Mucosa of descending colon (tissue), 3 donors: ENCODE results near the gene DLG1. TPM values are rescaled to one million over a fixed set of nuclear protein-coding genes. Genes with fewer than 3 reads are reported as not detected.

Source experiments
- ATAC-seq: fragments of 200-7000 bp; cut with Tn5 transposase; one replicate; pipeline ENCODE4 v1.9.1; 2020; ENCODE audit warnings: mild to moderate bottlenecking, moderate library complexity
- DNase-seq, 3 donors: peaks; one replicate each; pipeline ENCODE4 v3.0.0-alpha.2; 2020
- H3K36me3 ChIP-seq: fragments of 200-600 bp; one replicate; pipeline ENCODE4 v1.8.0; 2021; ENCODE audit warnings: low read depth, mild to moderate bottlenecking
- H3K4me1 ChIP-seq: fragments of 200-600 bp; one replicate; pipeline ENCODE4 v1.8.0; 2021; ENCODE audit warnings: low read depth, mild to moderate bottlenecking
- H3K4me3 ChIP-seq: fragments of 200-600 bp; one replicate; pipeline ENCODE4 v1.8.0; 2021; ENCODE audit warnings: mild to moderate bottlenecking
- H3K9me3 ChIP-seq: fragments of 200-600 bp; one replicate; pipeline ENCODE4 v1.8.0; 2021; ENCODE audit warnings: mild to moderate bottlenecking
- intact Hi-C, 2 donors: fragments of 100-400 bp; cut with DNase I in 1 of 2; cut with micrococcal nuclease in 1 of 2; formaldehyde crosslinking; loops; one replicate each; pipeline versions ENCODE4 v1.11.0 to v1.11.1; 2022; cut with DNase I, micrococcal nuclease
- total RNA-seq, 3 donors: library from RNA; stranded (reverse); fragmentation: NEBNext Ultra II Directional in 2 of 3; extraction: Animal tissue kit (Norgen Biotek cat#: 25700) in 2 of 3; gene quantifications; one replicate each; pipeline versions ENCODE4 v1.2.1 to v1.2.4, GENCODE V29; 2021 to 2023
- TF ChIP-seq, protein P1 (sequence below): fragments of 200-600 bp; IDR thresholded peaks from one replicate; pipeline ENCODE4 v1.8.0; 2022; ENCODE audit warnings: antibody characterized with exemption, mild to moderate bottlenecking
- donor health status: DM: no; HTN: no; CAD: no; lungs with moderate emphysema.
- donor health status: DM: no; HTN: no; CAD: no.
- donor health status: DM: no; HTN: yes; CAD: no.

The DLG1 gene
- total RNA-seq, 3 donors from 2014 or later, result 107 to 163 (median 134) TPM

DNA sequence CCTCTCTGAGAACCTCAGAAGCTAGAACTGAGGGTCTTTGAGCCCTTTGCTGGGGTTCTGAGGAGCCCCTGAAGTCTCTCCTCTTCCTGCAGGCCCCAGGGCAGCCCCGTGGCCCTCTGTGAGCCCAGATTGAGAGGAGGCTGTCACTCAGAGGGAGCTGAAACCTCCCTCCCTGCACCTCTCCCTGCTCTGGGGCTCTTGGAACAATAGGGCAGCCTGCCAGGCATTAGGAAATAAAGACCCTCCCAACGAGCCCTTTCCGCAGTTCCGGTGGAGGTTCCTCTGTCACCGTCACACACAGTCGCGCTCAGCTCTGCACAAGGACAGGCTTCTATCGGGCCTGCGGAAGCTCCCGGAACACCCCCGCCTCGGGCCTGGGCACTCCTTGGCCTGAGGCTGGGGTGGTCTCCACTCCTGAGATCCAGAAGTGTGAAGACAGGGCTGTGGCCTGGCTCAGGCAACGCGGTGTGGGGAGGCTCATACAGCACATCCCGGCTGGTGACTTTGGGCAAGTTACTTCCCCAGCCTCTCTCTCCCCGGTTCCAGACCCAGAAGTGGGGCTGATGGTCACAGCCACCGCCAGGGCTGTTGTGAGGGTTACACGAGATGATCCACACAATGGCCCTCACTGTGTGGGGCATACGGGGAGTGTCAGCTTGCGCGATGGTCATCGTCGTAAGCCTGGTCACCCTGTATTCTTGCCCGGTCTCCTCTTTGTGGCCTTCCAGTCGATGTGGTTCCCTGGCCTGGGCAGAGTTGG, 286.5 kb downstream of the DLG1 start:
- intact Hi-C loops, result no loop called here
- no peaks in the 10 kb centered on the region for H3K4me1 ChIP-seq
- TF ChIP-seq, protein P1, sequence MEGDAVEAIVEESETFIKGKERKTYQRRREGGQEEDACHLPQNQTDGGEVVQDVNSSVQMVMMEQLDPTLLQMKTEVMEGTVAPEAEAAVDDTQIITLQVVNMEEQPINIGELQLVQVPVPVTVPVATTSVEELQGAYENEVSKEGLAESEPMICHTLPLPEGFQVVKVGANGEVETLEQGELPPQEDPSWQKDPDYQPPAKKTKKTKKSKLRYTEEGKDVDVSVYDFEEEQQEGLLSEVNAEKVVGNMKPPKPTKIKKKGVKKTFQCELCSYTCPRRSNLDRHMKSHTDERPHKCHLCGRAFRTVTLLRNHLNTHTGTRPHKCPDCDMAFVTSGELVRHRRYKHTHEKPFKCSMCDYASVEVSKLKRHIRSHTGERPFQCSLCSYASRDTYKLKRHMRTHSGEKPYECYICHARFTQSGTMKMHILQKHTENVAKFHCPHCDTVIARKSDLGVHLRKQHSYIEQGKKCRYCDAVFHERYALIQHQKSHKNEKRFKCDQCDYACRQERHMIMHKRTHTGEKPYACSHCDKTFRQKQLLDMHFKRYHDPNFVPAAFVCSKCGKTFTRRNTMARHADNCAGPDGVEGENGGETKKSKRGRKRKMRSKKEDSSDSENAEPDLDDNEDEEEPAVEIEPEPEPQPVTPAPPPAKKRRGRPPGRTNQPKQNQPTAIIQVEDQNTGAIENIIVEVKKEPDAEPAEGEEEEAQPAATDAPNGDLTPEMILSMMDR, result no peak
- DNase-seq (no peak), ATAC-seq (no peak)
- no peaks in the 10 kb centered on the region for H3K36me3 ChIP-seq
- H3K9me3 ChIP-seq, result no peaks in the 10 kb centered on the region
- H3K4me3 ChIP-seq, result no peak overlapping the region

DNA sequence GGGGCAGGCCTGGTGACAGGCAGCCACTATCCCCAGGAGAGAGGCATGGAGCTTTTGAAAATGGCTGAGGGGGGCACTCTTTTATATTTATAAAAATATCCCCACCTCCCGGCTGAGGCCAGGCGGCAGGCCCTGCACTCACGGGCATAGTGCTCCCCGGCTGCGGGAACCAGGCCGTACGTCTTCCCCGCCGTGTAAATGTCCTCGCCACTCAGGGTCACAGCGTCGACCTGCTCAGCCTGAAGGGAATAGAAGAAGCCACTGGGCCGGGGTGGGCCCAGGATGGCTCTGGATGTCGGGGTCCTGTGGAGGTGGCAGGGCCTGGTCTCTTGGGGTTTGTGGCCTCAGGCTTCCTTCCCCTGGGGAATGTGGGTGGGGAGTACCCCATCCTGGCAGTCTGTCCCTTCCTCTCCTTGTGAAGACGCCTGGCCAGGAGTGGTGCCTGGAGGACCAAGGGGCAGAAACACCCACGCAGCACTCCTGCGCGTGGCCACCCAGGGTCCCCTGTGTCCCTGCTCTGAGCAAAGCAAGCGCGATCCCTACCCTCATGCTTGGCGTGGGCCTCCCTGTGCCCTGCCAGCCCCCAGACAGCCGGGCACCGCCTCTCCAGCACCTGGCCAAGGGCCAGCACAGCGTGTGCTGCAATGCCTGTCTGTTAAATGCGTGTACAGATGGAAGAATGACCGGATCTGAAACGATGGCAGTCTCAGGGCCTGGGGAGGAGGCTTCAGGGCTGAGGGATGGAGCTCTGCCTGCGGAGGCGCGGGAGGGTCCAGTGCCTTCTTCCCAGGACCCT, 287.7 kb downstream of the DLG1 start:
- TF ChIP-seq, protein P1, result no peak
- DNase-seq (peak in 1 of 3 donors; percentile 14), ATAC-seq (no peak)
- Histone ChIP-seq H3K4me3 (no peak overlapping the region), H3K4me1 (no peaks in the 10 kb centered on the region), H3K9me3 (no peaks in the 10 kb centered on the region), H3K36me3 (no peaks in the 10 kb centered on the region)
- intact Hi-C loops, result no loop called here

DNA sequence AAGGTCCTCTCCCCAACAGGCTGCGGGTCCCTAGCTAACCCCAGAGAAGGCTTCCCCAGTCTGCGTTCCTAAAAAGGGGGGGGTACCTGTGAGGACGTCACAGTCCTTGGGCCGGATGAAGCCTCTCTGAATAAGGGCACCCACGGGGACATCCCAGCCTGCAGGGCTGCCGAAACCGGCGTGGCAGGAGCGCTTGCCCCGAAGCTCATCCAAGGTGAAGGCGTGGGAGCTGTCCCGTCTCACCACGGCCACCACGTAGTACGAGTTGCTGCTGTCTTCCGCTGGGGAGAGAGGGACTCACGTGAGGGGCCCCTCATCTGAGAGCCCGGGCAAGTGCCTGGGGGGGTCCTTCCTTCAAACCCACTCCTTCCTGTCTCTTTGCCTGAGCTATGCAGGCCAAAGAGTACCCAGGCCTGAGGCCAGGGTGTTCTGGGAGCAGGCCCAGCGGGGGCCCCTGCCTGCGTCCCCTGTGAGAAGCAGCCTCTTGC, 288.8 kb downstream of the DLG1 start:
- TF ChIP-seq, protein P1, result no peak
- Histone ChIP-seq H3K4me1 (no peaks in the 10 kb centered on the region), H3K4me3 (no peak overlapping the region), H3K36me3 (no peaks in the 10 kb centered on the region), H3K9me3 (no peaks in the 10 kb centered on the region)
- intact Hi-C loops, result loop anchor here in 1 of 2 donors (10.0 kb wide), 1 partner anchor 175 kb away; no protein-coding TSS in a partner anchor
- DNase-seq (peak in 1 of 3 donors; percentile 18), ATAC-seq (no peak)

DNA sequence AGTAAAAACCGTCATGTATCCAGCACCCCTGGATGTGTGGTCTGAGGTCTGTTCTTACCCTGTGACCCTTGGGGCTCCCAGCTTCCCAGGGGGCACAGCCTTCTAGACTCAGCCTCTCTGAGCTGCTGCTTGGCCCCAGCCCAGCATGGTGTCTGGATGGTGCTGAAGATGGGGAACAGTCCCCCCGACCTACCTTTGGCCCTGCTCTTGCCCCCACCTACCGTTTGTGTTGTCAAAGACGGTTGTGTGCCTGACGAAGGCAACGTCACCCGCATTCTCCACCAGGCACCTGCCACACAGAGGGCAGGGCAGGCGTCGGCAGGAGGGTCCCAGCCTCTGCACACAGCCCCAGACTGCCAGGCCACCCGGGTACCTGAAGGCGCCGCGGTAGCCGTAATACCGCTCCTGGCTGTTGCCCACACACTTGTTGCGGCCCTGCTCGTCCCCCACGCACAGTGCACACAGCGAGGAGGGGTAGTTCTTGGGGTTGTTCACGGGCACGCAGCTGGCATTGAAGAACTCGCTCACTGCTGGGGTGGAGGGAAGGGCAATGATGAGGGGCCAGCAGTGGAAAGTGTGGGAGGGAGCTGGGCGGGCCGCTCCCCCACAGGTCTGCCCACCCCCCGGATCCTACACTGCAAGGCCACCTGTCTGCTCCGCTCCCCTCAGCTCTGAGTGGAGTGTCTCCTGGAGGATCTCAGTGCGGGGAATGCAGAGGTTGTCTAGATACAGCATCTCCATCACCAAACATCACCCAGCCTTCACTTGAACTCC, 289.8 kb downstream of the DLG1 start:
- intact Hi-C loops, result loop anchor here in 1 of 2 donors (10.0 kb wide), 1 partner anchor 176 kb away; no protein-coding TSS in a partner anchor

DNA sequence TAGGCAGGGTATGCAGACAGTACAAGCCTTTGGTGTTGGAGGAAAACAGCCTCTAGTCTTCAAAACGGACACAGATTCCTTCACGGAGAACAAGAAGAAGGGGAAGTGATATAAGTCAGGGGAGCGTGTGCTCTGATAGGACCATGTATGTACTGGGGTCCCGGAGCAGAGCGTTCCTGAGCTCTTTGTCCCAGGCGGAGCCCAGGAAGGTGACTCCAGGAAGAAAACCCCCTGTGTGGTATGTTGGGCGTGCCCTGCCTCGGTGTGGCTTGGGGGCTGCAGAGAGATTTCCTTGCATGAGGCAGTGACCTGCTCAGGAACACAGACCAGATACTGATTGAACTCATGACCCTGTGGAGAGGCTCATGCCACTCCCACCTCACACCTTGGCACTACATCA, 290.5 kb downstream of the DLG1 start:
- DNase-seq, result peak in 1 of 3 donors; percentile 6
- TF ChIP-seq, protein P1, result no peak
- ATAC-seq, result no peak
- Histone ChIP-seq H3K9me3 (no peaks in the 10 kb centered on the region), H3K4me3 (no peak overlapping the region), H3K4me1 (peaks cover 7% of the 10 kb centered on the region), H3K36me3 (no peaks in the 10 kb centered on the region)
- intact Hi-C loops, result loop anchor here in 1 of 2 donors (10.0 kb wide), 1 partner anchor 177 kb away; no protein-coding TSS in a partner anchor

More for the DNA sequence above, 289.8 kb downstream of the DLG1 start:
- H3K9me3 ChIP-seq, result no peaks in the 10 kb centered on the region
- H3K36me3 ChIP-seq, result no peaks in the 10 kb centered on the region
- DNase-seq (peak in 1 of 3 donors; percentile 11), ATAC-seq (no peak)
- TF ChIP-seq, protein P1, result no peak
- H3K4me1 ChIP-seq, result peaks cover 7% of the 10 kb centered on the region
- H3K4me3 ChIP-seq, result no peak overlapping the region
